ENCODE data around the gene PDK2. TPM values are rescaled to one million over a fixed set of nuclear protein-coding genes. Genes with fewer than 3 reads are reported as not detected.
A peak's percentile ranks its signal among the peaks of the same experiment; 100 is the strongest.

PDK2 gene
- total RNA-seq, 3 donors from 2014 or later = 51.0 to 91.6 (median 72.6) TPM

DNA sequence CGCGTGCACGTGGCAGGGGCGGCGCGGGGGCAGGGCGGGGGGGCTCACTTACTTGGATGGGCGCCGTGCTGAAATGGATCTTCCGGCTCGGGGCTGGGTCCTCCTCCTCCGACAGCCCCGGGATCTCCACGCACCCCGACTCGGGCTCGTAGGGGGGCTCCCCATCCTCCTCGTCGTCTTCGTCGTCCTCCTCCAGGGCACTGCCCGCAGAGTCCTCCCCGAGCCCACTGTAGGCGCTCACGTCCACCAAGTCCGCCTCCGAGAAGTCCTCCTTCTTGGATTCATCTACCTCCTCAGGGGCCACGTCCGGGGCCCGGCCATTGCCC, 53.9 kb downstream of the PDK2 start:
- peaks cover 26% of the 10 kb centered on the region for H3K4me1 ChIP-seq (ENCODE audit: low read depth)
- intact Hi-C loops (cut with DNase I, micrococcal nuclease) = no loop called here
- no peaks in the 10 kb centered on the region for H3K36me3 ChIP-seq (ENCODE audit: low read depth)
- peak overlapping the region; percentile 69 for H3K4me3 ChIP-seq
- TF ChIP-seq, protein P1, sequence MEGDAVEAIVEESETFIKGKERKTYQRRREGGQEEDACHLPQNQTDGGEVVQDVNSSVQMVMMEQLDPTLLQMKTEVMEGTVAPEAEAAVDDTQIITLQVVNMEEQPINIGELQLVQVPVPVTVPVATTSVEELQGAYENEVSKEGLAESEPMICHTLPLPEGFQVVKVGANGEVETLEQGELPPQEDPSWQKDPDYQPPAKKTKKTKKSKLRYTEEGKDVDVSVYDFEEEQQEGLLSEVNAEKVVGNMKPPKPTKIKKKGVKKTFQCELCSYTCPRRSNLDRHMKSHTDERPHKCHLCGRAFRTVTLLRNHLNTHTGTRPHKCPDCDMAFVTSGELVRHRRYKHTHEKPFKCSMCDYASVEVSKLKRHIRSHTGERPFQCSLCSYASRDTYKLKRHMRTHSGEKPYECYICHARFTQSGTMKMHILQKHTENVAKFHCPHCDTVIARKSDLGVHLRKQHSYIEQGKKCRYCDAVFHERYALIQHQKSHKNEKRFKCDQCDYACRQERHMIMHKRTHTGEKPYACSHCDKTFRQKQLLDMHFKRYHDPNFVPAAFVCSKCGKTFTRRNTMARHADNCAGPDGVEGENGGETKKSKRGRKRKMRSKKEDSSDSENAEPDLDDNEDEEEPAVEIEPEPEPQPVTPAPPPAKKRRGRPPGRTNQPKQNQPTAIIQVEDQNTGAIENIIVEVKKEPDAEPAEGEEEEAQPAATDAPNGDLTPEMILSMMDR (IDR thresholded peaks at IDR 0.05) = no peak
- ATAC-seq (no peak), DNase-seq (no peak)
- H3K9me3 ChIP-seq = no peaks in the 10 kb centered on the region

DNA sequence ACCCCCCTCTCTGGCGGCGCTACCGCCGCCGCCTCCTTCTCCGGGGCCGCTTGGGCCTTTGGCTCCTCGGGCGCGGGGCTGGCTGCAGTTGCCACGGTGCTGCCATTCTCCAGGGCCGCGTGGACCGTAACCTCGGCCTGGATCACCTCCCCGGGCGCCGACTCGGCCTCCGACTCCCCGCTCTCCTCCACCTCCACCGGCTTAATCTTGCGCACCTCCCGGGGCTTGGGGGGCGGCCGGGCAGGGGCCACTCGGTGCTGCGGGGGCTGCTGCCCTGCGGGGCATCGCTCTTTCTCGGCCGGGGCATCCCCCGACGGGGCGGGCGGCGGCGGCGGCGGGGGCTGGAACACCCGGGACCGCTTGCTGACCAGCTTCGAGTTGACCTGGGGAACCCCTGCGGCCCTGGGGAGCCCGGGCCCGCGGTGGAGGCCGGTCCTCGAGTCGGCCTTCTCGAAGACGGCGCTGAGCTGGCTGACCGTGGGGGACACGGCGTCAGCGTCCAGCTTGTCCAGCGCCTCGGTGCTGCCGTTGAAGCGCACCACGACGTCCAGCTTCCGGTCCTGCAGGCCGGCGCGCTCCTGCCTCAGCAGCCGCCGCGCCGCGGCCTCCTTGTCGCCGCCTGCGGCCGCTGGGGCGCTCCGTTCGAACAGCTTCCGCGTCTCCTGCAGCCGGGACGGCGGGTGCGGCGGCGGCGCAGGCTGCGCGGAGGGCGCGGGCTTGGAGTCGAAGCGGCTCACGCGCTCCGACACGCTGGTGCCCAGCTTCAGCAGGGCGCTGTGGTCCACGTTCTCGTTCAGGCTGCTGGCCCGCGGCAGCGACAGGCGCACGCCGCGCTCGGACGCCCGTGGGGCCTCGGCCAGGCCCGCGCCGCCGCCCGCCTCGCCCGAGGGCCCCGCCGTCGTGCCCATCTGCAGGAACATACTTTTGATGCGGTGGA, 54.5 kb downstream of the PDK2 start:
- intact Hi-C loops (cut with DNase I, micrococcal nuclease) = no loop called here
- H3K36me3 ChIP-seq (ENCODE audit: low read depth) = no peaks in the 10 kb centered on the region
- peak; percentile 68 to 84 (median 82) for DNase-seq
- TF ChIP-seq, protein P1 (IDR thresholded peaks at IDR 0.05) = no peak
- H3K9me3 ChIP-seq = no peaks in the 10 kb centered on the region
- peaks cover 26% of the 10 kb centered on the region for H3K4me1 ChIP-seq (ENCODE audit: low read depth)
- peak overlapping the region; percentile 69 for H3K4me3 ChIP-seq
- peak; percentile 48 for ATAC-seq

DNA sequence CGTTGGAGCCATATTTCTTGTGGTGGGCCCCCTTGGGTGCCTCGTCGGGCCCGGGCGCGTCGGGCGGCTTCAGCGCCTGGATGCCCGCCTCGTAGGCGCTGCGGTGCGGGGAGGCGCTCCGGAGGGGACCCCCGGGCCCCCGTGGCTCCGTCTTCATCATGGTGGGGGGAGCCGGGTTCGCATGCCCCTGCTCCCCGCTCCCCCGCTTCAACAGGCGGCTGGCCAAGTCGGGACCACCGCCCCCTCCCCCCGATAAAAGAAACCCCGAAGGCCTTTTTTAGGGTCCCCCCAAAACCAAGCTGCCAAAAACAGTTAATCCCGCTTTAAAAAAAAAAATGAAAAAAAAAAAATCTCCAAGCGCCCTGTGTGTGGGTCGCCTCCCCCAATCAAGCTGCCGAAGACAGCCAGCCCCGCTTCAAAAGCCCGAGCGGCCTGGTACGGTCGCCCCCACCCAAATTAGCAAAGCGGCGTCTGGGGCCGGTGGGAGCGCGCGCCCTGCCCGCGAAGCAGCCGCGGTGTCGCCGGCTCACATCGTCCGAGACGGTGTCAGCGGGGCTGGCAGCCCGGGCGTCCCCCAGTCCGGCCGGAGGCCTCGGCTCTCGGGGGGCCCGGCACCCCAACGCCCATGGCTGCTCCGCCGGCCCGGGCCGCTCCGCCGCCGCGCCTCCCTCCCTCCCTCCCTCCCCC, 55.3 kb downstream of the PDK2 start, which contains the start of gene PPP1R9B:
Gene PPP1R9B, minus strand, starts transcription at position 324 of the 687 bp plus-strand sequence. Its CDS starts 164 bp downstream, at position 160.
- intact Hi-C loops (cut with DNase I, micrococcal nuclease) = no loop called here
- Histone ChIP-seq H3K4me3 (peak within 1 kb of the TSS; percentile 69), H3K9me3 (no peaks in the 10 kb centered on the region), H3K4me1 (ENCODE audit: low read depth) (peaks cover 26% of the 10 kb centered on the region), H3K36me3 (ENCODE audit: low read depth) (no peaks in the 10 kb centered on the region)
- DNase-seq = peak in 2 of 3 donors; percentile 55 to 78
- peak; percentile 7 for ATAC-seq
- TF ChIP-seq, protein P1 (IDR thresholded peaks at IDR 0.05) = no peak

GRCh38 chr17:50151041-50151936, 56.1 kb downstream of the PDK2 start:
- H3K36me3 ChIP-seq (ENCODE audit: low read depth) = no peaks in the 10 kb centered on the region
- peak; percentile 73 for ATAC-seq
- peak overlapping the region; percentile 69 for H3K4me3 ChIP-seq
- peak; percentile 92 to 95 (median 93) for DNase-seq
- intact Hi-C loops (cut with DNase I, micrococcal nuclease) = no loop called here
- TF ChIP-seq, protein P1 (IDR thresholded peaks at IDR 0.05) = peak; percentile 63
- no peaks in the 10 kb centered on the region for H3K9me3 ChIP-seq
- H3K4me1 ChIP-seq (ENCODE audit: low read depth) = peaks cover 20% of the 10 kb centered on the region

GRCh38 chr17:50151937-50152547, 56.9 kb downstream of the PDK2 start:
- TF ChIP-seq, protein P1 (IDR thresholded peaks at IDR 0.05) = no peak
- no peaks in the 10 kb centered on the region for H3K36me3 ChIP-seq (ENCODE audit: low read depth)
- peaks cover 14% of the 10 kb centered on the region for H3K4me1 ChIP-seq (ENCODE audit: low read depth)

More at GRCh38 chr17:50151937-50152547, 56.9 kb downstream of the PDK2 start:
- DNase-seq (peak; percentile 83 to 95 (median 89)), ATAC-seq (peak; percentile 74)
- intact Hi-C loops (cut with DNase I, micrococcal nuclease) = no loop called here
- no peaks in the 10 kb centered on the region for H3K9me3 ChIP-seq
- H3K4me3 ChIP-seq = no peak overlapping the region
